GM18858 (cell line): ENCODE results near the gene VAV2.

Experiments used
- ATAC-seq: cut with Tn5 transposase; IDR thresholded peaks from one replicate; pipeline ENCODE4 v1.9.1; 2021; ENCODE audit not compliant: unreplicated experiment

VAV2 gene

GRCh38 chr9:134028575-134029247 lies 36.6 kb upstream of the VAV2 start:
- ATAC-seq = no peak

DNA sequence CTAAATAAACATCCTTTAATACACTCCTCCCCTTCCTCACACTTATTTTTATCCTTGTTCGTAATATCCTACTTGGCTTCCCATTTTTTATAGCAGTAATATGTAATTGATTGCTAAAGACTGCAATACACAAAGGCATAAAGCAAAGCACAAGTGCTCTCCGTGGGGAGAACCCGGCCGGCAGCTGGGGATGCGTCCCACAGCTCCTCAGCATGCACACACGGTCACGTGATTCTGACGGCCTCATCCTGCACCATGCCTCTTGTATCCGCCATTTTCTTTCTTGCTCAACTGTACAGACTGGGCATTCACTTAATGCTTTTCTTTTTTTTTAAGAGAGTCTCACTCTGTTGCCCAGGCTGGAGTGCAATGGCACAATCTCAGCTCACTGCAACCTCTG lies 36.0 kb upstream of the VAV2 start:
- ATAC-seq = no peak

DNA sequence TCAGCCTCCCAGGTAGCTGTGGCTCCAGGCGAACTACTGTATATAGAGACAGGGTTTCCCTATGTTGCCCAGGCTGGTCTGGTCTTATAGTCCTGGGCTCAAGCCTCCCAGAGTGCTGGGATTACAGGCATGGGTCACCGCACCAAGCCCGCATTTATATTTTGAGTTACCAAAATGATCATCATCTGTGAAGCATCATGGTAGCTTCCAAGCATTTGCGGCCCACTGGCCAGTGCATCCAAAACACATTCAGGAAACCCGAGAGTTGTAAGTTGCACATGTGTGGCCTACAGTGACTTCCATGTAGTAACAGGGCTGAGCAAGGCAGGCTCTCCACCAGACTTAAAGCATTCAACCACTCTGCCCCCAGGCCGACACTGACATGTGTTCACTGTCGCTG lies 35.4 kb upstream of the VAV2 start:
- no peak for ATAC-seq

DNA sequence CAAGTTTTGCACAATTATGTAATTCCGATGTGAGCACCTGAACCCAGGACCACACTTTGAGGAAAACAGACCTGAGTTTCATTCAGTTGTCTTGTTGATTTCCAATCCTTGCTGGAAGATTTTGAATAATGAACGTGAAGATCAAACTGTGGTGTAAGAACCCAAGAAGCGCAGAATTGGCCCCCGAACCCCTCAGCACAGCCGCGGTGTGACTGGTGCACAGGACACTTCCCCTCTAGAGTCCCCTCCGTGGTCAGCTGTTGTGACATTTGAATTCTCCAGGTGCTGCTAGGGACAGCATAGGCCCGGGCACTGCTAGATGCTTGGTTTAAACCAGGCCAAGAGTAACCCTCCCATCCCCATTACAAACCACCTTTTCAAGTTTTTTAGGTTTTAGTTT lies 34.9 kb upstream of the VAV2 start:
- ATAC-seq = no peak

- ATAC-seq = no peak
Observed at GRCh38 chr9:134026581-134026980, 34.5 kb upstream of the VAV2 start.

DNA sequence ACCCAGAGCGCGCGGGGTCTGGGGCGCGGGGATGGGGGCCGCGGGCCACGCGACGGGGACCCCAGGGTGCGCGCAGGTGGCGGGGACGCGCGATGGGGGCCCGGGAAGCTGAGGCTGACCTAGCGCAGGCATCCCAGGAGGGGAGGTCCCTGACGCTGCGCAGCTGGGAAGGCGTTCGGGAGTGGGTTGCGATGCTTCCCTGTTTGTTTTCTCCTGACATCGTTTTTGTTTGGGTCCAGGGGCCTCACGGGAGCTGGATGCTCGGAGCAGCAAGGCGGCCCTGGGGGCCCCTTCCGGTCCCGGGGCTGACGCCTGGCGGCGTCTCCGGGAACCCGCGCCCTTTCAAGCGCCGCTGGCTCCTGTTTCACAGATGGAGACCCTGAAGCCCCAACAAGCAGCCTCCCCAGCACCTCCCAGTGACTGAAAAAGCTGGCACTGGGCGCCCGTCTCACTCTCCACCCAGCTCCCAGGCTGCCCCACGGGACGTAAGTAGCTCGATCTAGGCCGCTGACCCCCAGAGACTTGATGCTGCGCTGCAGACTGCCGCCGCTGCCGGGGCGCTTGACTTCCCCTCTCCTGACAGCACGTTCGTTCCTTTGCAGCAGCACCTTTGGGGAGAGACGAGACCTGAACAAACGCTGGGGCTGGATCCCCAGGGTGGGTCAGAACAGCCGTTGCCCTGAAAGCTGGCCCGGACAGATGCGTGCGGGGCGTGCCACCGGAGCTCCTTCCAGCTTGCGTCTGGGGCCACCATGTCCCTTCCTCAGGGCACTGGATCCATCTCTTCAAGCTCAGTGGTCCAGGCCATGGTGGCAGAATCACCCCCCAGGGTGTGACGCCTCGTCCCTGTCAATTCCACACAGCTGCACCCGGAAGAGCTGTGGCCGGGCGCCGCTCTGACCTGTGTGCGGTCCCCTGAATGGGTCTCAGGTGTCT lies 33.8 kb upstream of the VAV2 start:
- ATAC-seq = peak; percentile 6

DNA sequence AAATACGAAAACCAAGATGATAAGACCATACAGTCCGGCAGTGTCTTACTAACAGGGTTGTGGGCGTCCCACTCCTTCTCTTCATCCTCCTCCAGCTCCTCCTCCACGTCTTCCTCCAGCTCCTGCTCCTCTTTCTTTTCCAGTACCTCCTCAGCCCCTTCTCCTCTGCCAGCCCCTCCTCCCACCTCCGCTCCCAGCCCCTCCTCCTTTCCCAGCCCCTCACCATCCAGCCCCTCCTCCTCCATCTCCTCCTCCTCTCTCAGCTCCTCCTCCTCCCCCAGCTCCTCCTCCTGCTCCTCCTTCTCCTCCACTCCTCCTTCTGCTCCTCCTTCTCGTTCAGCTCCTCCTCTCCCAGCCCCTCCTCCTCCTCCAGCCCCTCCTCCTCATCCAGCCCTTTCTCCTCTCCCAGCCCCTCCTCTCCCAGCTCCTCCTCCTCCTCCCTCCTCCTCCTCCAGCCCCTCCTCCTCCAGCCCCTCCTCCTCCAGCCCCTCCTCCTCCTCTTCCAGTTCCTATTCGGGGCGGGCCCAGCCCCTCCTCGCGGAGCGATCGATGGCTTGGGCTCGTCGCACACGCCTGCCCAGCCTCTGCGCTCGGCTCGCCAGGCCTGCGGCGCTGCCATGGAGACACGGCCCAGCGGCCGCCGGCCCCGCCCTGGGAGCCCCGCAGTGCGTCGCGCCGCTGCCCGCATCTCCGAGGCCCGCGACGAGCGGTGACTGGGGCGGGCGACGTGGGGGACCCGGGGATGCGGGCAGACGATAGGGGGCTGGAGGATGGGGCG lies 32.9 kb upstream of the VAV2 start, which contains the start of gene BRD3OS:
Gene BRD3OS (plus strand): TSS at position 654 of the 778 bp plus-strand sequence. CDS start 1,267 bp downstream, outside the sequence.
- ATAC-seq = peak; percentile 69

GRCh38 chr9:134024214-134024792 lies 32.2 kb upstream of the VAV2 start:
- ATAC-seq = no peak

DNA sequence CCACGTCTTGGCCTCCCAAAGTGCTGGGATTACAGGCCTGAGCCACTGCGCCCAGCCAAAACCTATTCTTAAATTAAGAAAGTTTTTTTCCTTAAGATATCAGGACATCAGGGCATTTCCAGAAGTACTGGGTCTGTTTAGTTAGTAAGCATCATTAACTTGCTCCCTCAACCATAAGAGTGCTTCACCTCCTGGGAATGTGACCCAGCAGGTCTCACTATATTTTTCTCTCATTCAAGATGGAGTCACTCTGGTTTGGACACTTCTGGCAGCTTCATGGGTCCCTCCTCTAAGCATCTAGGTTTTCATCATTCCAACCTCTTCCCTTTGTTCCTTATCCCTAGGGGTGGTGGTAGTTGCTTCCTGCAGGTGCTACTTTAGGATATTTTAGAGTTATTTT lies 22.8 kb upstream of the VAV2 start:
- ATAC-seq = no peak

DNA sequence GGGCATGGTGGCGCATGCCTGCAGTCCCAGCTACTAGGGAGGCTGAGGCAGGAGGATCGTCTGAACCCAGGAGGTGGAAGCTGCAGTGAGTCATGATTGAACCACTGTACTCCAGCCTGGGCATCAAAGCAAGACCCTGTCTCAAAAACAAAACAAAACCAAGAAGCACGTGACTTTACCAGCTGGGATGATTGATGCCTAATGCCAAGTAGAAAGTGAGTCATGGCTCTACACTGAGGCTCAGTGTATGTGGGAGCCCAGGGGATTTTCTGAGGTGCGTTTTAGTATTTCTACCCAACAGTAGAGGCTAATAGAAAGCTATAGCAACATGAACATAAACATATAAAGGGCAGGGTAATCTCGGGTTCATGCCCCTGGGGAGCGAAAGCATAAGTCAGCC lies 19.3 kb upstream of the VAV2 start:
- no peak for ATAC-seq

GRCh38 chr9:134010310-134011173 lies 18.4 kb upstream of the VAV2 start:
- ATAC-seq = no peak

GRCh38 chr9:134007571-134007970 lies 15.4 kb upstream of the VAV2 start:
- ATAC-seq = no peak

GRCh38 chr9:134007150-134007549 lies 15.0 kb upstream of the VAV2 start:
- ATAC-seq = no peak

- no peak for ATAC-seq
Observed at GRCh38 chr9:134005381-134005780, 13.3 kb upstream of the VAV2 start.

DNA sequence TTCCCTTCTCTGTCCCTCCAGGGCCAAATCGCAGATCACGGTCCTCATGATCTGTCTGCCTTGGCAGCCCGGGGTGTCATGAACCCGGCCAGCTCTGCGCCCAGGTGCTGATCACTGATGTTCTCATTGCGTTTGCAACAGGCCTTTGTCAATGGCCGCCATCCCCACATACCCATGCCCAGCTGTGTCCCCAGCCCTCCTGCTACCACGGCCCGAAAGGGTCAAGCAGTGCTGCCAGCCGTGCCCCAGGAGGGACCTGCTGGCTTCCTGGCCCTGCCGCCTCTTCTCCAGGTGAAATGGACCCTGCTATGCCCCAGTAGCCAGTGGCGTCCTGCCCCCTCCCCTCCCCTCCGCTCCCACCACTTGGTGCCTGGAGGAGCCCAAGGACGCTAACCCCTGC lies 12.8 kb upstream of the VAV2 start:
- ATAC-seq = no peak

- no peak for ATAC-seq
Observed at GRCh38 chr9:134004131-134004873, 12.2 kb upstream of the VAV2 start.

DNA sequence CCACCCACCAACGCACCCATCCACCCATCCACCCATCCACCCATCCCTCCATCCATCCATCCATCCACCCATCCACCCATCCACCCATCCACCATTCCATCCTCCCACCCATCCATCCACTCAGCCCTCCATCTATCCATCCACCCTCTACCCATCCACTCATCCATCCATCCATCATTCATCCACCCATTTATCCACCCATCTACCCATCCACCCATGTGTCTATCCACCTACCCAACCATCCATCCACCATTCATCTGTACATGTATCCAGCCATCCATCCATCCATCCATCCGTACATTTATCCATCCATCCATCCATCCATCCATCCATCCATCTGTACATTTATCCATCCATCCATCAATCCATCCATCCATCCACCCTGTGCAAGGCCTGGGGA lies 11.1 kb upstream of the VAV2 start:
- no peak for ATAC-seq

- ATAC-seq = no peak
Observed at GRCh38 chr9:134002796-134003195, 10.7 kb upstream of the VAV2 start.

DNA sequence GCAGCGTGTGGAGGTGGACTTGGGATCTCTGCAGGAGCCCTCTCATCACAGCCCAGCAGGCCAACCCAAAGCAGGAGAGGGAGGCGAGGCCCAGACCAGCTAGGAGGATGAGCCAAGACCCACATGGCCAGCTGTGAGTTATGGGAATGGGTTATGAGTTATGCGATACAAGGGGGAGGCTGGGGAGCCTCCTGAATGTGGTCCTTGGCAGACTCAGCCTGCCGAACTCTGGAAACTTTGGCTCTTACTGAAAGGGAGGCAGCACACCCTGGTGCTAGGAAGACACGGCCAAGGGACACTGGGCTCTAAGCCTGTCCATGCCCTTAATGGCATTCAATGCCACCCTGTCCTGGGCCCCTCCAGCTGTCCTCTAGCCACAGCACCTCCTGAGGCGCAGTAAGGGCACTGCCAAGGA lies 7.7 kb upstream of the VAV2 start:
- ATAC-seq = no peak
